HepG2 (cell line): ENCODE results near the gene LIF. TPM values are rescaled to one million over a fixed set of nuclear protein-coding genes. Genes with fewer than 3 reads are reported as not detected.
A peak's percentile ranks its signal among the peaks of the same experiment; 100 is the strongest.

Source experiments
- ATF2 ChIP-seq: sonication (generic); formaldehyde crosslinking; IDR thresholded peaks from 2 replicates; pipeline ENCODE4 v1.4.0; 2020; ENCODE audit warnings: missing genetic modification reagents
- CREB1 ChIP-seq, 2 experiments: fragments of 450-650 bp in 1 of 2; IDR thresholded peaks; 2 replicates each; pipeline ENCODE4 v1.6.1; 2016 to 2017; ENCODE audit warnings: control low read depth in 1 of 2, mild to moderate bottlenecking in 1 of 2, missing compliant biosample characterization in 1 of 2, missing genetic modification characterization in 1 of 2
- HNRNPK ChIP-seq: fragments of 200-400 bp; formaldehyde crosslinking; IDR thresholded peaks from 2 replicates; pipeline ENCODE4 v1.6.1; 2018; ENCODE audit warnings: low read length, low read depth, moderate library complexity, mild to moderate bottlenecking; ENCODE audit not compliant: poor library complexity, severe bottlenecking
- HOXD1 ChIP-seq: sonication (generic); formaldehyde crosslinking; IDR thresholded peaks from 2 replicates; pipeline ENCODE4 v1.5.0; 2020; ENCODE audit warnings: missing genetic modification reagents
- NFKB2 ChIP-seq: sonication (generic); formaldehyde crosslinking; IDR thresholded peaks from 2 replicates; pipeline ENCODE4 v1.4.0; 2020; ENCODE audit warnings: missing genetic modification reagents, borderline replicate concordance
- NR2F2 ChIP-seq: IDR thresholded peaks from 2 replicates; pipeline ENCODE4 v1.6.1; 2012; ENCODE audit warnings: low read depth, inconsistent platforms, borderline replicate concordance
- PHB2 ChIP-seq: fragments of 450-650 bp; IDR thresholded peaks from 2 replicates; pipeline ENCODE4 v1.6.1; 2018; ENCODE audit not compliant: partially characterized antibody
- REL ChIP-seq: sonication (generic); formaldehyde crosslinking; conservative IDR thresholded peaks from 2 replicates; pipeline ENCODE4 v1.8.0; 2022; ENCODE audit warnings: mild to moderate bottlenecking, missing genetic modification reagents, moderate library complexity
- RFX1 ChIP-seq: fragments of 450-650 bp; IDR thresholded peaks from 2 replicates; pipeline ENCODE4 v1.6.1; 2017
- SOX6 ChIP-seq, 2 experiments: fragments of 450-650 bp in 1 of 2; sonication (generic) in 1 of 2; formaldehyde crosslinking in 1 of 2; IDR thresholded peaks; 2 replicates each; pipeline versions ENCODE4 v1.4.0 to v1.6.1; 2017 to 2020; ENCODE audit warnings: antibody characterized with exemption in 1 of 2, mild to moderate bottlenecking in 1 of 2, missing genetic modification reagents in 1 of 2
- ZBTB34 ChIP-seq: sonication (generic); formaldehyde crosslinking; IDR thresholded peaks from 2 replicates; pipeline ENCODE4 v1.8.0; 2022; ENCODE audit warnings: mild to moderate bottlenecking, missing genetic modification reagents
- ZBTB7B ChIP-seq: sonication (generic); formaldehyde crosslinking; IDR thresholded peaks from 2 replicates; pipeline ENCODE4 v1.4.0; 2020; ENCODE audit warnings: missing genetic modification reagents
- ZFY ChIP-seq: sonication (generic); formaldehyde crosslinking; IDR thresholded peaks from 2 replicates; pipeline ENCODE4 v1.4.0; 2020; ENCODE audit warnings: missing genetic modification reagents
- ZMYM4 ChIP-seq: sonication (generic); formaldehyde crosslinking; IDR thresholded peaks from 2 replicates; pipeline ENCODE4 v1.8.1; 2023; ENCODE audit warnings: mild to moderate bottlenecking, missing genetic modification reagents
- ZNF292 ChIP-seq: sonication (generic); formaldehyde crosslinking; IDR thresholded peaks from 2 replicates; pipeline ENCODE4 v1.8.1; 2022; ENCODE audit warnings: mild to moderate bottlenecking, low read depth, missing genetic modification reagents, borderline replicate concordance
- ZNF407 ChIP-seq: sonication (generic); formaldehyde crosslinking; IDR thresholded peaks from one replicate; pipeline ENCODE4 v1.5.1; 2020; ENCODE audit warnings: mild to moderate bottlenecking, missing genetic modification reagents; ENCODE audit errors: not compliant biosample characterization
- ZNF841 ChIP-seq: sonication (generic); formaldehyde crosslinking; IDR thresholded peaks from 2 replicates; pipeline ENCODE4 v1.8.1; 2023; ENCODE audit warnings: missing genetic modification reagents, borderline replicate concordance
- polyA plus RNA-seq, 8 experiments: library from polyadenylated mRNA; depleted of rRNA in 3 of 8; stranded (reverse) in 7 of 8; unstranded in 1 of 8; fragments of >200 nt; fragmentation: Illumina TruSeq in 4 of 8; extraction: Trizol in 4 of 8; gene quantifications; 2 replicates each; pipeline versions ENCODE4 v1.2.1 to v1.2.3, GENCODE V29; 2011 to 2016; ENCODE audit warnings: low read depth in 4 of 8, missing spikeins in 1 of 8, mixed read lengths in 1 of 8; ENCODE audit not compliant: insufficient read depth in 1 of 8
- total RNA-seq, 5 experiments: library from RNA; depleted of rRNA; stranded (reverse); fragments of >200 nt; fragmentation: Illumina TruSeq; extraction: Trizol; gene quantifications; 2 replicates each; pipeline ENCODE4 v1.2.3, GENCODE V29; 2016; ENCODE audit warnings: low read depth in 1 of 5

The LIF gene
- total and polyA plus RNA-seq, 2 of the 13 experiments (the other 11 are each of a cell fraction or from before 2014, with no cell fraction given) = 3.6 to 8.5 TPM

- no peak; the same call in 1 of the 2 replicates for TF ChIP-seq ATF2 (CRISPR knock-in tag)
- no peak for TF ChIP-seq RFX1
- no peak for TF ChIP-seq REL (CRISPR knock-in tag)
- TF ChIP-seq ZBTB7B (CRISPR knock-in tag) = 0 out of 2 replicates have a peak, but pooled peaks have one; percentile 50
- no peak for TF ChIP-seq ZMYM4 (CRISPR knock-in tag)
- TF ChIP-seq NR2F2 = no peak
- TF ChIP-seq ZNF292 (CRISPR knock-in tag) = no peak
- no peak for TF ChIP-seq PHB2
- TF ChIP-seq NFKB2 (CRISPR knock-in tag) = peak; percentile 65; the same call in 1 of the 2 replicates
- no peak for TF ChIP-seq ZBTB34 (CRISPR knock-in tag)
- TF ChIP-seq ZFY (CRISPR knock-in tag) = peak; percentile 87
- no peak for TF ChIP-seq ZNF407 (CRISPR knock-in tag)
- no peak for TF ChIP-seq HNRNPK
- no peak for TF ChIP-seq ZNF841 (CRISPR knock-in tag)
- TF ChIP-seq SOX6 (IDR thresholded peaks at IDR 0.05) = no peak
- TF ChIP-seq SOX6 (CRISPR knock-in tag; IDR thresholded peaks at IDR 0.05) = peak; percentile 39
- TF ChIP-seq CREB1 (IDR thresholded peaks at IDR 0.05) = no peak
- peak; percentile 49; the same call in 1 of the 2 replicates for TF ChIP-seq CREB1 (CRISPR knock-in tag; IDR thresholded peaks at IDR 0.05)
- TF ChIP-seq HOXD1 = no peak
These were observed 37.6 kb downstream of the LIF start (continued) for GRCh38 chr22:30208631-30209603.
